Type B pancreatic cell (in vitro differentiated cells): ENCODE results near the gene PEAR1. TPM values are rescaled to one million over a fixed set of nuclear protein-coding genes. Genes with fewer than 3 reads are reported as not detected.

Experiments used
- DNase-seq: peaks from one replicate; pipeline ENCODE4 v3.0.0; 2021; ENCODE audit warnings: mixed read lengths; ENCODE audit not compliant: unreplicated experiment; ENCODE audit errors: extremely low spot score
- H3K27ac Mint-ChIP-seq: 2 replicates; pipeline ENCODE4 v1.8.0; 2021; ENCODE audit warnings: mild to moderate bottlenecking, mixed read lengths
- H3K27me3 Mint-ChIP-seq: 2 replicates; pipeline ENCODE4 v1.8.0; 2021; ENCODE audit warnings: mixed read lengths
- H3K36me3 Mint-ChIP-seq: 2 replicates; pipeline ENCODE4 v1.8.0; 2021; ENCODE audit warnings: mixed read lengths
- H3K4me1 Mint-ChIP-seq: one replicate; pipeline ENCODE4 v1.8.0; 2021; ENCODE audit warnings: mixed read lengths; ENCODE audit not compliant: unreplicated experiment
- H3K4me3 Mint-ChIP-seq: 2 replicates; pipeline ENCODE4 v1.8.0; 2021; ENCODE audit warnings: mild to moderate bottlenecking, mixed read lengths
- H3K9me3 Mint-ChIP-seq: 2 replicates; pipeline ENCODE4 v1.8.0; 2021; ENCODE audit warnings: mixed read lengths
- CTCF ChIP-seq: fragments of 200-600 bp; sonication (generic); conservative IDR thresholded peaks from 2 replicates; pipeline ENCODE4 v1.5.0; 2021; ENCODE audit warnings: antibody characterized with exemption, mild to moderate bottlenecking
- total RNA-seq: library from RNA; stranded (reverse); gene quantifications from 2 replicates; pipeline ENCODE4 v1.2.1, GENCODE V29; 2021; ENCODE audit warnings: low replicate concordance

PEAR1 gene
- total RNA-seq, 1 donor from 2014 or later: 11.7 TPM

GRCh38 chr1:156951371-156951770 lies 57.9 kb downstream of the PEAR1 start:
- Mint-ChIP-seq H3K27ac (no peak overlapping the region), H3K9me3 (no peaks in the 10 kb centered on the region), H3K36me3 (peaks cover 26% of the 10 kb centered on the region), H3K27me3 (no peaks in the 10 kb centered on the region), H3K4me3 (no peak overlapping the region), H3K4me1 (no peaks in the 10 kb centered on the region)
- no peak for DNase-seq
- TF ChIP-seq CTCF: no peak

GRCh38 chr1:156953571-156953970 lies 60.1 kb downstream of the PEAR1 start:
- Mint-ChIP-seq H3K4me1 (peaks cover 4% of the 10 kb centered on the region), H3K4me3 (no peak overlapping the region), H3K9me3 (no peaks in the 10 kb centered on the region), H3K36me3 (peaks cover 34% of the 10 kb centered on the region), H3K27me3 (no peaks in the 10 kb centered on the region), H3K27ac (no peak overlapping the region)
- TF ChIP-seq CTCF: no peak
- no peak for DNase-seq

- Mint-ChIP-seq H3K4me3 (no peak overlapping the region), H3K27ac (no peak overlapping the region), H3K4me1 (peaks cover 4% of the 10 kb centered on the region), H3K9me3 (no peaks in the 10 kb centered on the region), H3K36me3 (peaks cover 30% of the 10 kb centered on the region), H3K27me3 (no peaks in the 10 kb centered on the region)
- no peak for TF ChIP-seq CTCF
- no peak for DNase-seq
Observed at GRCh38 chr1:156956333-156956732, 62.8 kb downstream of the PEAR1 start.

- peaks cover 4% of the 10 kb centered on the region for H3K4me1 Mint-ChIP-seq
- no peak overlapping the region for H3K27ac Mint-ChIP-seq
- no peak for TF ChIP-seq CTCF
- H3K4me3 Mint-ChIP-seq: no peak overlapping the region
- peaks cover 37% of the 10 kb centered on the region for H3K36me3 Mint-ChIP-seq
- no peak for DNase-seq
- H3K27me3 Mint-ChIP-seq: no peaks in the 10 kb centered on the region
- no peaks in the 10 kb centered on the region for H3K9me3 Mint-ChIP-seq
Observed at GRCh38 chr1:156957634-156958033, 64.1 kb downstream of the PEAR1 start.

GRCh38 chr1:156958247-156958714 lies 64.8 kb downstream of the PEAR1 start:
- H3K27ac Mint-ChIP-seq: no peak overlapping the region
- H3K4me1 Mint-ChIP-seq: peaks cover 6% of the 10 kb centered on the region
- no peak for DNase-seq
- no peaks in the 10 kb centered on the region for H3K27me3 Mint-ChIP-seq
- peaks cover 42% of the 10 kb centered on the region for H3K36me3 Mint-ChIP-seq
- H3K9me3 Mint-ChIP-seq: no peaks in the 10 kb centered on the region
- TF ChIP-seq CTCF: no peak
- no peak overlapping the region for H3K4me3 Mint-ChIP-seq

GRCh38 chr1:156959414-156959813 lies 65.9 kb downstream of the PEAR1 start:
- peaks cover 50% of the 10 kb centered on the region for H3K36me3 Mint-ChIP-seq
- H3K4me1 Mint-ChIP-seq: peaks cover 16% of the 10 kb centered on the region
- no peak for TF ChIP-seq CTCF
- H3K9me3 Mint-ChIP-seq: no peaks in the 10 kb centered on the region
- H3K27ac Mint-ChIP-seq: no peak overlapping the region
- no peaks in the 10 kb centered on the region for H3K27me3 Mint-ChIP-seq
- no peak overlapping the region for H3K4me3 Mint-ChIP-seq
- no peak for DNase-seq
